NCI-H146 (cell line): Measurements from ENCODE around the gene NACC1.

ENCODE experiments used
- DNase-seq: peaks from one replicate; lab custom pipeline; 2025; lab: John Stamatoyannopoulos, UW

NACC1 gene

DNA sequence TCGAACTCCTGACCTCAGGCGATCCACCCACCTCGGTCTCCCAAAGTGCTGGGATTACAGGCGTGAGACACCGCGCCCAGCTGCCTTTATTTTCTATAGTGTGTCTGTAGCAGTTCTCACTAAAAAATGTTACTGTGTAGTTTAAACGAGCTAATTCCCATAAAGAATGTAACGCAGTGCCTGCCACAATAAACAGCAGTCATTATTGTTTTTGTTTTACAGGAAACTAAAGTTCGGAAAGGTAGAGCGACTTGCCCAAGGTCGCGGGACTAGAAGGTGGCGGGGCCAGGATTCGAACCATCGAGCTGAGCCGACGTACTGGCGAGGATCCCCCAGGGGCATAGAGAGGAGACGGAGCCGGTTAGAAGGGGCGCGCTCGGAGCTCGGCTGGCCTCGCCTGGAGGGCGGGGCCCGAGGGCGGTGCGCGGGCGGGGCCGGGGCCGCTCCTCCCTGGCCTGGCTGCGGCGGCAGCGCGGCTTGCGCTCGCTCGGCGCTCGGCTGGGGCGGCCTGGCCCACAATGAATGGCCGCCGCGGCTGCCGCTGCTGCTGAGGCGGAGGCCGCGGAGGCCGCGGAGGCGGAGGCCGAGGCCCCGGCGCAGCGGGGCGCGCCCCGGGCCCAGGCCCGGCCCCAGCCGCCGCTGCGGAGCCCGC, at the start of gene NACC1:
NACC1 (plus strand) TSS at position 493 of the 652 bp plus-strand sequence. CDS start 16,944 bp downstream, outside the sequence.
- DNase-seq = peak; percentile 97

DNA sequence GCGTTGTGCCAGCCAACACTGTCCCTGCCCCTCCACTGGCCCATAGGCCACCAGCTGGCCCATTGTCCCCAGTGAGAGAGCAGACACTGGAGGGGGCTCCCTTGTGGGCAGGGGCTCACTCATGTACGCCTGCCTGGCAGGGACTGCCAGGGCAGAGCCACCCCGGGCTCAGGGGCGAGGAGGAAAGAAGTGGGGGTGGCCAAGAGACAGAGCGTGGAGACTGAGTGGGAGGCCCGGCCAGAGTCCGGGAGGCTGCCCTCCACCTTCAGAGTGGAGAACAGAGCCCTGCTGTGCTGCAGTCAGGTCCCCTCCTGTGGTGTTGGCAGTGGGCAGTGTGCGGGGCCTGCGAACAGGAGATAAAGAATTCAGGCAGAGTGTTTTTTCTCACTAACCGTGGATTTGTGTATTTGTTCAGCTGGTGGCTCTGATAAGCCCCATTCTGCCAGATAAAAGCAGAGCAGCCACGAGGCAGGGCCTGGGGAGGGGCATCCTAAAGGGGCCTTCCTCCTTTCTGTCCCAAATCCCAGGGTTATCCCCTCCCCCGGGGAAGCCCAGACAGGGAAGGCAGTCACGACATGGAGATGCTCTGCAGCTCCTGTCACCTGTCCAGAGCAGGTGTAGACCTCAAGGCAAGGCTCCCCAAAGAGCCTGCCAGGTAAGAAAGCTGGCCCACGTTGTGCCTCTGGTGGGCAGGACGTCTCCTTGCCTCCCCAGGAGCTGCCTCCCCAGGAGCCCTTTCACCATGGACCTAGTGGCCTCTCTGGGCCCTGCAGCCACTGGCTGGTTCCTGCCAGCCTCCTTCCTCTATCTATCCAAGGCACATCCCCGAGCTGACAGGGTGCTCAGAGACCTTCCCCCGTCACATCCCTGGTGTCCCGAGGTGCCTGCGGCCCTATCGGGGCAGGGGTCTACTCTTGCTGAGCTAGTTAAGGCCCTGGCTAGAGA, 48.4 kb upstream of the NACC1 start:
- DNase-seq = peak; percentile 92

DNA sequence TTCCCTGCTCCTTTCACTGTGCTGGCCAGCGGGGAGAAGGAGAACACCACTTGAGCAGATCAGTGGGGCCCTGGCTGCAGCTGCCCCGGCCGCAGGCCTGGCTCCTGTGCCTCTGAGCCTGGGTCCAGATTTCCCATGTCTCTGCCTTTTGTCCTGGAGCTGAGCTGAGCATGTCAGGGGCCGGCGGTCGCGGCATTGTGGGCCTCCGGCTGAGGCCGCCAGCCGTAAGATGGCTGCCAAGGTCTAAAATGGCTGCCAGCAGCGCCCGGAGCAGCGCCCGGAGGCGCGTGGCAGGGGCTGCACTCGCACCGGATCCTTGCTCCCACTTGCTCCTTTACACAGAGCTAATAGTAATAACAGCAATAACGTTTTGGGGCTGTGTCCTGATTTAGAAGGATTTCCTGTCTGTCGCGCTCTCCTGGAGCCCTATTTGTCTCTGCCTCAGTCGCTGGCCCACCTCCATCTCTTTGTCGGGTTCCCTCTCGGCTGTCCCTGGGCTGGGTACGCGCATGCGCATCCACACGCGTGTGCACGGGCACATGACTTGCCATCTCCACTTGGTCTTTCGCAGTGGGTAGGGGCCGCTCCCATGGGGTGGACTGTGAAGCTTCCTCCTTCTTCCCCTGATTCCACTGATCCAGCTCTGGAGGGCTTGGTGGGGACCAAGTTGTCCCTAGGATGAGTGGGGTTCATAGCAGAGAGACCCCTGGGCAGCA, 47.5 kb upstream of the NACC1 start:
- no peak for DNase-seq

DNA sequence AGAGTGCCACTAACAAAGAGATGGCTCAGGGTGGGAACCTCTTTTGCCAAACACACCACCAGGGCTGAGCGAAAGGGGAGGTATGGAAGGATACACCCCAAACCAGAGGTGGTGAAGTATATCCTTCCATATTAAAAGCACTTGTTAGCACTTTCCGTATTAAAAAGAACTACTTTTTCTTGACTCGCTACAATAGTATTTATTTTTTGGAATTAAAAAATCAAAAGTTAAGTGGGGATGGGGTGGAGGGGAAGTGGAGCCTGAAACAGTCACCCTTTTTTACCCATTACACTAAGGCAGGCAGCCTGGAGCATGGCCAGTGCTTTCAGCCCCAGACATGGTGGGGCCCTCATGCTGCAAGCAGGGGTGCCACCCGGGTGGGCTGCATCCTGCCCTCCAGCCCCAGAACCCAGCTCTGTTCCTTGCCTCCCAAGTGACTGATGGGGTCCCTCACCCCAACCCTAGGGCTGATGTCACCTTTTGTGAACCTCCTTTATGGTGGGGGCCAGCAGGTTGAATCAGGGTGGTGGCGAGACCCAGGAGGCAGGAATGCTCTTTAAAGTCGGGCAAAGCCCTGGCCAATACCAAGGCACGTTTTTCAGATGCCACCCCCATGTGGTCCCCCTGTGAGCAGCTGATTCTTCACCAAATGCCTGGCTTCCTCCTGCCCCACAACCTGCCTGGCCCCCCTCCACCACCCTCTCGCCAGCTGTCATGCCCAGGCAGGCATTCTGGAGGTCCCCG, 46.4 kb upstream of the NACC1 start:
- no peak for DNase-seq

DNA sequence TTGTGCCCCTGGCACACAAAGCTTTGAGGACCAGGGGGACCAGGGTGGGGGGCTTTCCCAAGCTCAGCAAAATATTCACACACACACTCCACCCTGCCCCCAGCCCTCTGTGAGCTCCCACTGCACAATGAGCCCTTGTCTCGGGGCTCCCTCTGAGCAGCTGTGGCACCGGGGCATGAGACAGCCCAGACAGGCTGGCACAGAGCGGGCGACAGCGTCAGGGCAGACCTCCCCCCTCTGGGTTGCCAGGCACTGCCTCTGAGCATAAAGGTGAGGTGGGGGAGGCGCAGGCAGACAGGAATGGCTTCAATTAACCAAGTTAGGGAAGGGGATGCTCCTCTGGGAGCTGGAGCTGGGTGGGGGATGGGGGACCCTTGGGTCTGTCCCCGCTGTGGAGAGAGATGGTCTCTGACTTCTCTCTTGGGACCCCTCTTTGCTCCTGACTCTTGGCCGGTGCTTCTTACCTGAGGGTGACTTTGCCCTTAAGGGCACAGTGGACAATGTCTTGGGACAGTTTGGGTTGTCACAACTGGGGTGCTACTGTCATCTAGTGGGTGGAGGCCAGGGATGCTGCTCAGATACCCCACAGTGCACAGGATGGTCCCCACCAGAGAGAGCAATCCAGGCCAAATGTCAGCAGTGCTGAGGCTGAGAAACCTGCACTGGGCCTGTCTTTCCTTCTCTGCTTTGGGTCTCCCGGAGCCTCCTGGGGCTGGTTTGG, 45.7 kb upstream of the NACC1 start:
- DNase-seq = no peak

DNA sequence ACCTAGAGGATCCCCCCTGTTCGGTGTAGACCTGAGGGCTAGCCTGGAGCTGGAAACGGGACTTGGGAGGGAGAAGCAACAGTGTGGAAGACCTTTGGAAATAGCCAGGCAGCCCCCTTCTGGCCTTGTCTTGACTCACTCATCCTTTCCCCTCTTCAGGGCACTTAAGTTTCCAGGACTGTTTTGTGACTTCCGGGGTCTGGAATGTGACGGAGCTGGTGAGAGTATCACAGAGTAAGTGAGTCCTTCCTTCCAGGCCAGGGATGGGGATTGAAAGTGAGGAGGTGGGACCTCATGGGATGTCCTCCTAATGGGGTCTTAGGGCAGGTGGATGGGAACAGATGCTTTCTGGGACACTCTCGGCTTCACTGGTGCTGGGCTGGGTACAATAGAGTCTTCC, 44.8 kb upstream of the NACC1 start:
- no peak for DNase-seq

DNA sequence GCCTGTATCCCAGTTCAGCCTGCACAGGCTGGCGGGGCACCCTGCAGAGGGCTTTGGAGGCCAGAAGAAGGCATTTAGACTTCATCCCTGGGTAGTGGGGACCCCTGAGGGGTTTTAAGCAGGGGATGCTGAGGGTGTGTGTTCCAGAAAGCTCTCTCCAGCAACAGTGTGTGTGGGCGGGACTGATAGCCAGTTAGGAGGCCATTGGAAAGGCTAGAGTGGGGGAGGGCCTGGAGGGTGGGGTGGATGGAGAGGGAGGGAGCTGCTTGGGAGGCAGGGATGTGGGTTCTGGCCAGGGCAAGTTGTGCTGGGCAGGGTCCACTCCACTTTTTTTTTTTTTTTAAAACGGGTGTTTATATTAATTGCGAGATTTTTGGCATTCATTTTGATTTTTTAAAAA, 43.7 kb upstream of the NACC1 start:
- DNase-seq = no peak

DNA sequence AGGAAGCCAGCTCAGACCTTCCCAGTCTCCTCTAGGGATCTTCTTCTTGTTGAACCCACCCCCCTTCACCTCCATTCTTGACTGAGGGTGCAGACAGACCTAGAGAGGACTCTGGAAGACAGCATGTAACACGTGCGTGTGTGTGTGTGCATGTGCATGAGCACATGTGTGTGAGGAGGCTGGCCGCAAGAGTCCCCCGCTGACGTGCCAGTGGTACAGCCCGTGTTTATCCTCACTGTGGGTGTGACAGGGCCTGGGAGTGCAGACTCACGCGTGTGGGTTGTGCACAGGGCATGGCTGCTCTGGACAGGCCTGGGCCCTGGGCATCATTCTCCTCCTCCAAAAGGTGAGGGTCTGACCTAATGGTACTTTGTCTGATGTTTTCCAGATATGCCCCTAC, 41.7 kb upstream of the NACC1 start:
- DNase-seq = no peak

DNA sequence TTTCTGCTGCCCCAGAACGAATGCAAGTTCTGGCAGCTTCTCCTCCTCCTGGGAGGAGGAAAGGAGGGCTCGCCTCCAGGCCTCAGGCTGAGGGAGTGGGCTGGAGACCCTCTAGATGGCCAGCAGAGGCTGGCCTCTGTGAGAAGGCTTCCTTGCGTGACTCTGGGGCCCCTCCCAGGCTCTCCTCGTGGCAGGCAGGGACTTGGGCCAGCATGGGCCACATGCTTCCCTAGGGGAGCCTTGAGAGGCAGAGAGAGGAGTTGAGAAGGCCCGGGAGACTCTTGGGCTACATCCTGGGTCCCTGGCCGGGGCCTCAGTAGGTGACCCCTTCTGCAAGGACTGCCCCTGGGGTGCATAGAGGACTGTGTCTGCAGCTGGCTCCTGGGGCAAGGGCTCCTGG, 41.3 kb upstream of the NACC1 start:
- DNase-seq = no peak

DNA sequence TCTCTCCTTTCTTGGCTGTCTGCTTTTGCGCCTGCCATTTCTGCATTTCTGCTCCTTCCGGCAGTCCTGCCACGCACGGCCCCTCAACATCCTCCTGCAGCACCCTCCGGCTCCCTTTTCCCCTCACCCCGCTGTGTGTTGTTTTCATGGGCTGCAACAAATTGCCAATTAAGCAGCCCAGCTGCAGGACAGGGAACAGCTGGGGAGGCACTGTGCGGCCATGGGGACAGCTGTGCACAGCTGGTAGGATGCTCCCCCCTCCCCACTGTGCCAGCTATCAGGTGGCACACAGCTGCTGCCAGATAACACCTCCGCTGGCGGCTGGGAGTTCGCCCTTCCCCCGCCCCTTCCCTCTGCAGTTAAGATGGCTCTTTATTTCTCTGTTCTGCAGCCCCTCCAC, 40.8 kb upstream of the NACC1 start:
- DNase-seq = no peak

DNA sequence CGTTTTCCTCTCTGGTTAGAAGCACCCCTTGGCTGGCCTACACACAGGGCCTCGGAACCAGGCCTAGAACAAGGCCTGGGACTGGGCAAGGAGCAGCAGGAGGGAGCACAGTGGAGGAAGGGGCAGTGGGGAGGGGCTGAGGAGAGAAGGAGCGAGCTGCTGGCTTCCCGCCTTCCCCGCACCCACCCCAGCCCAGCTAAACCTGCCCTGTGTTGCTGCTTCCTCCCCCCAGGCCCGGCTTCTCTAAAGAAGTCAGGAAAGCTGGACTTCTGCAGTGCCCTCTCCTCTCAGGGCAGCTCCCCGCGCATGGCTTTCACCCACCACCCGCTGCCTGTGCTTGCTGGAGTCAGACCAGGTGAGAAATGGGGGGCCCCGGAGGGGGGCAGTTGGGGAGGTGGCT, 39.7 kb upstream of the NACC1 start:
- DNase-seq = no peak

DNA sequence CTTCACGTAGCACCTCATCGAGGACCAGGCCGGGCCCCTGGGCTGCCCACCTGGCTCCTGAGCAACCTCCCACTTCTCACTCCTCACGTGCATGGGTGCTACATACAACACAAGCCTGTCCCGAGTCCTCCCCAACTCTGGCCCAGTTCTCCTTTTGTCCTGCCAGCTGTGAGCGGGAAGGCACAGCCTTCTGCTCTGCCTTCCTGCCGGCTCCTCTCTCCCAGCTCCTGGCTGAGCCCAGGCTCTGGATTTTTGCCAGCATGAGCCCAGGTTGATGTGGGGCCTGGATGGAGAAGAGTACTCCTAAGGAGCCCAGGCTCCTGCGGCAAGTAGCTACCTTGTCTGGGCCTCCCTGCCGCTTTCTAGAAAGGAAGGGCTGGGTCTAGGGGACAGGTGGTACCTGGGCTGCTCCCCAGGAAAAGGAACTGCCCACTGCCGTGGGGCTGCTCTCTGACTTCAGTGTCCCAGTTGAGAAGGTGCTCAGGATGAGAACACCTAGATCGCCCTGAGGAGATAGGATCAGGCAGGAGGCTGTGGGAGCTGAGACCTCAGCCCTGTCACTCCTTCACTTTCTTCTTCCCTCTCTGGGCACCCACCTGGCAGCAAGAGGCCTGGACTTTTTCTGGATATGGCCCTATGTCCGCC, 39.0 kb upstream of the NACC1 start:
- DNase-seq = no peak

DNA sequence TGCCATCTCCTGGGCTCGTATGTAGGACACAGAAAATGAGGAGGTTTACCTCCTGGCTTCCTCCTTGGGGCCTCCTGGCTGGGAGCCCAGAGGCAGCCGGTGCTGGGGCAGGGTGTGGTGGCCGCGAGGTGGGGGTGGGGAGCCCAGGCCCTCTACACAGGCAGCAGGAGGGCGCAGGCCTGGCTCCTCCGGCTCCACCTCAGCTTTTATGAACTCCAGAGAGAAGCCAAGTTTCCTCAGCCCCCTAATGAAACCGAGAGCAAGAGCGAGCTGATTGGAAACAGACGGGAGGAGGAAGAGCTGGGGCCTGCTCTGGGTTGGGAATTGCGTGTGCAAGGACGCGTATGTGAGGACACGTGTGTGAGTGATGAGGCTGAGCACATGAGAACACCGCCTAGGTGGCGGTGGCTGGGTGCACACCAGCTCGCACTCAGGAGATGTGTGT, 38.5 kb upstream of the NACC1 start:
- DNase-seq = no peak

DNA sequence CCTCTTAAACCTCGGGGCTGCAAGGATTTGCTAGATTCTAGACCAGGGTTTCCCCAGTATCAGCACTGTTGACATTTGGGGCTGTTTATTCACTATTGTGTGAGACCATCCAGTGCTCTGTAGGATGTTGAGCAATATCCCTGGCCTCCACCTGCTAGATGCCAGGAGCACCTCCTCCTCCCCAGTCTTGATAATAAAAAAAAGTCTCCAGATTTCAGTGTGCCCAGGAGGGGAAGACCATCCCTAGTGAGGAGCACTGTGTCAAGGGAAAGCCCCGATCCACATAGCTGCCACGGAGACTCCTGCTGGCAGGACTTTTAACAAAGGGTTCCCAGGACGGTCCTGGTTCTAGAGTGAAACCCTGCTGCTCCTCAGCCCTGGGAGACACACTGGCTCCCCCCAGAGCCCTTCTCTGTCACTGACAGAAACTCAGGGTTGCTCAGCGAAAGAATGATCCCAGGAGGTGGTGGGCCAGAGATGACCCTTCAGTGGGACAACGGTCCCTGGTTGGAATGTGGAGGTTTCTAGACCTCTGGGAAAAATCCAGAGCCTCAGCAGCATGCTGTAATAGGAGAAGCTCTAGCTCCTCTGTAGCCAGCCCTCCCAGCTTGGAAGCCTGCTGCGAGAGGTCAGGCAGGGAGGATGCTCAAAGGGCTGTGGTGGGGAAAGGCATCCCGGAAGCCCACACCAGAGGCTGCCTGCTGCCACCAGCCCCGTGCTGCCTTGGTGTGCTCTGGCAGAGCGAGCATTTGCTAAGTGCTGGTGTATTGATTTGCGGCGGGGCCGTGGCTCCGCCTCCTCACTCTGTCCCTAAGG, 35.7 kb upstream of the NACC1 start:
- DNase-seq = peak; percentile 94

DNA sequence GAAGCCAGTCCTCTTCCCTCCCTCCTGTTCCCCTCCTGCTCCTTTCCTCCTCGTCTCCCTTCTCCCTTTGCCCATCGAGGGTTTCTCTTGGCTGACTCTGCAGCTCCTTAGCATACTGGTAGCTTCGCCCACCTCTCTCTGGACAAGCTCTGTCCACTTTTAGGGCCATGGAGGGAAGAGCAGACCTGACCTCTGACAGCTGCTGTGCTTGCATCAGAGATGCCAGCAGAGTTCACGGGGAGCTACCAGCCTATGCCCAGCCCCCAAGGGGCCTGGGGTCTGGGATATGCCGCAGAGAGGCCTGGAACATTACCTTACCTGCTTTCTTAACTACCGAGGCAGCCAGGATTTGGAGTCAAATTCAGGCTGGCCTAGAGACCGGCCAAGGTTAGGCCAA, 35.1 kb upstream of the NACC1 start:
- no peak for DNase-seq

DNA sequence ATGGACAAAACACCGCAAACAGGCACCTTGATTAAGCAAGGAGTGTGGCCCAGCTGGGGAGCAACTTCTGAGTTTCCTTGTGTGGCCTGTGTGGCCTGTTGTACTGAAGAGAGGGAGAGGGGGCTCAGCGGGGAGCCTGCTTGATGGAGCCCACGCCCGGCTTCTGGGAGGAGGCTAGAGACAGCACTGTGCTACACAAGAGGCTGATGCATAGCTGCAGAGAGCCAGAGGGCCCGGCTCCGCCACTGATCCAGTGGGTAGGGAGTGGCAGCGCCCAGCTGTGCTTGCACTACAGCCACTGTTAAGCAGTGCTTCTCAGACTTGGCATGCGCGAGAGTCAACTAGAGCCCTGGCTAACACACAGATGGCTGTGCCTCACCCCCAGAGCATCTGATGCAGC, 34.4 kb upstream of the NACC1 start:
- DNase-seq = no peak

DNA sequence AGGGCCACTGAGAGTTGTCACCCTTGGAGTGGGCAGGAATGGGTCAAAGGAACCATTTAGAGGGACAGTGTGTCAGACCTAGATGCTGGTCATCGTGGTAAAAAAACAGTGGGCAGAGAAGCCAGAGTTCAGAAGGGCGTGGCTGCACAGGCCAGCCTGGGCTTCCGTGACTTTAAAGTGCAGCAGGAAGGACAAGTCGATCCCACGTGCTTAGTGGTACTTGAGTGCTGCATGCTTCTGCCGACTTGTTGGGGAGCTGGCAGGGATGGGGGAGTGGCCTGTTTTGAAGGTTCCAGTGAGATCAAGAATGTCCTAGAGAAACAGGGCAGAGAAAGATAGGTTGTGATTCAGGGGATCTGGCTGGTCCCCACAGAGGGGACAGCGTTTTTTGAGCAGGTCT, 32.4 kb upstream of the NACC1 start:
- DNase-seq = no peak

DNA sequence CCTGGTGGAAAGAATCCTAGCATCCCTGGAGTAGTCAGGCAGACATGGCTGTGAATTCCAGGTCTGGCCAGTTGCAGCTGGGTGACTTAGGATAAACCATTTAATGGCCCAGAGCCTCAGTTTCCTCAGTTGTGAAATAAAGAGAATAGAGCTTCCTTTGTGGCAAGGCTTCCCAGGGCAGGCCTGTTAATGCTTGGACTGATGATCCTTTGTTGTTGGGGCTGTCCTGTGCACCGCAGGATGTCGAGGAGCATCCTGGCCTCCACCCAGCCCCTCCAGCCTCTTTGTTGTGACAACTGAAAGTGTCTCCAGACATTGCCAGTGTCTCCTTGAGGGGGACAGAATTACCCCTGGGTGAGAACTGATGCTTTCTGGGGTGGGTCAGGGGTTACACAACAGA, 31.7 kb upstream of the NACC1 start:
- DNase-seq = no peak

DNA sequence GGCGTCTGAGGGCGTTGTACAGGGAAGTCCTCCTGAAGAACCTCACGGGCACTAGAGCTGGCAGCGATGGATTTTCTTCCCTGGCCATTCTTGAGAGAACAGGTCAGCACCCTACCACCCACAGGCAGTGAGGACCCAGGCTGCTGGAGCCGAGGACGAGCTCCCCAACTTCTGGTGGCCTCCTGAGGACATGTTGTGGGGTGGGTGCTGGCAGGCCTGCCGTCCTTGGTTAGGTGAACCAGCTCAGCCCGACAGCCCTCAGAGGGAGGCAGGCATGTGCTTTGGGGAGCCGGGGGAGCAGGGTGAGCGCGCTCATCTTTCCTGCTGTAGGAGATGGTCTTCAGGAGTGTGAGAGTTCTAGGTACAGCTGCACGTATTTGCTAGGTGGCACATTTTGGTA, 30.8 kb upstream of the NACC1 start:
- DNase-seq = no peak
